ENCODE measurements around the gene HNRNPUL2. TPM values are rescaled to one million over a fixed set of nuclear protein-coding genes. Genes with fewer than 3 reads are reported as not detected.

HNRNPUL2 gene
- total and polyA plus RNA-seq, 9 of the 15 experiments (the other 6 are each of a cell fraction or from before 2014, with no cell fraction given) = 0.89 to 44.3 (median 15.2) TPM

GRCh38 chr11:62753736-62754603 lies 26.7 kb upstream of the HNRNPUL2 start, which contains the start of gene ZBTB3 (continued):
- no peak for TF ChIP-seq ZMIZ1 (IDR thresholded peaks at IDR 0.05; ENCODE audit: low read depth in 2 of 2, low read length in 2 of 2)
- no peak for TF ChIP-seq HNRNPH1 (optimal IDR thresholded peaks at IDR 0.05; ENCODE audit: low read depth, low read length)
- 0 out of 2 replicates have a peak, but pooled peaks have one; percentile 67 for TF ChIP-seq KDM2B (CRISPR knock-in tag; IDR thresholded peaks at IDR 0.05)
- TF ChIP-seq OTX1 (CRISPR knock-in tag; IDR thresholded peaks at IDR 0.05) = no peak
- TF ChIP-seq NCOA2 (IDR thresholded peaks at IDR 0.05; ENCODE audit: partially characterized antibody in 2 of 2) = no peak
- peak; percentile 91 for TF ChIP-seq EP400 (IDR thresholded peaks at IDR 0.05)
- no peak; a peak in 1 of 4 replicates for TF ChIP-seq SRF (CRISPR knock-in tag; IDR thresholded peaks at IDR 0.05)
- no peak for TF ChIP-seq LARP7 (IDR thresholded peaks at IDR 0.05)
- peak; percentile 56 for TF ChIP-seq CXXC5 (CRISPR knock-in tag; IDR thresholded peaks at IDR 0.05)
- TF ChIP-seq ZNF174 (CRISPR knock-in tag; IDR thresholded peaks at IDR 0.05) = no peak
- TF ChIP-seq TBL1XR1 (IDR thresholded peaks at IDR 0.05; ENCODE audit: low read length in 2 of 2) = no peak
- TF ChIP-seq ZNF444 (CRISPR knock-in tag; IDR thresholded peaks at IDR 0.05) = no peak
- no peak for TF ChIP-seq NCOA1 (IDR thresholded peaks at IDR 0.05; ENCODE audit: low read depth)
- no peak for TF ChIP-seq CBFA2T3 (IDR thresholded peaks at IDR 0.05)
- TF ChIP-seq PHF8 (IDR thresholded peaks at IDR 0.05; ENCODE audit: borderline replicate concordance, low read length) = peak; percentile 93; the same call in 1 of the 2 replicates
- TF ChIP-seq L3MBTL2 (IDR thresholded peaks at IDR 0.05) = peak; percentile 89
- TF ChIP-seq RBFOX2 (IDR thresholded peaks at IDR 0.05; ENCODE audit: low read depth, low read length) = peak; percentile 90
- TF ChIP-seq HSF4 (CRISPR knock-in tag; IDR thresholded peaks at IDR 0.05; ENCODE audit: borderline replicate concordance) = no peak
- TF ChIP-seq TRIM28 (IDR thresholded peaks at IDR 0.05) = no peak
- no peak for TF ChIP-seq MAFF (IDR thresholded peaks at IDR 0.05; ENCODE audit: low read length)
- no peak for TF ChIP-seq SAP30 (IDR thresholded peaks at IDR 0.05; ENCODE audit: borderline replicate concordance, insufficient read depth, low read depth, low read length, poor library complexity, severe bottlenecking)
- no peak for TF ChIP-seq SRSF7 (optimal IDR thresholded peaks at IDR 0.05; ENCODE audit: low read depth, low read length)
- peak; percentile 77 for TF ChIP-seq TFAP4 (CRISPR knock-in tag; IDR thresholded peaks at IDR 0.05; ENCODE audit: borderline replicate concordance)
- peak; percentile 36 for TF ChIP-seq TAF1 (IDR thresholded peaks at IDR 0.05; ENCODE audit: control insufficient read depth, extremely low read depth, insufficient read depth, low read length, severe bottlenecking)
- no peak for TF ChIP-seq GTF2E2 (tag; IDR thresholded peaks at IDR 0.05)
